PFSK-1 (cell line): ENCODE measurements around the gene SPACA4.

Source experiments
- FOXP2 ChIP-seq: optimal IDR thresholded peaks from 2 replicates; pipeline ENCODE3; 2011; ENCODE audit warnings: borderline replicate concordance, control low read depth, inconsistent platforms; ENCODE audit not compliant: insufficient read depth; ENCODE audit errors: extremely low read length, extremely low read depth
- POLR2AphosphoS5 ChIP-seq: IDR thresholded peaks from 2 replicates; pipeline ENCODE4 v1.6.1; 2012; ENCODE audit warnings: low read depth, mild to moderate bottlenecking, control low read depth, low read length, moderate library complexity
- SIN3A ChIP-seq: IDR thresholded peaks from 2 replicates; pipeline ENCODE4 v1.6.1; 2012; ENCODE audit warnings: mild to moderate bottlenecking, low read length, moderate library complexity, borderline replicate concordance; ENCODE audit not compliant: insufficient read depth
- TAF1 ChIP-seq: IDR thresholded peaks from 2 replicates; pipeline ENCODE4 v1.6.1; 2012; ENCODE audit warnings: low read length, control low read depth, borderline replicate concordance; ENCODE audit not compliant: insufficient read depth
- TF ChIP-seq, protein P1 (sequence below), 2 experiments: IDR thresholded peaks; 2 replicates each; pipeline versions ENCODE4 v1.6.1 to v1.8.0; 2011 to 2012; ENCODE audit warnings: low read depth in 2 of 2, low read length in 2 of 2, control low read depth in 1 of 2, inconsistent platforms in 1 of 2, mild to moderate bottlenecking in 1 of 2, moderate library complexity in 1 of 2; ENCODE audit not compliant: insufficient read depth in 1 of 2

GRCh38 chr19:48635966-48636858 lies 29.7 kb downstream of the SPACA4 start:
- TF ChIP-seq POLR2AphosphoS5 (no peak), SIN3A (peak; percentile 23; the same call in 1 of the 2 replicates), TAF1 (no peak), FOXP2 (no peak)
- TF ChIP-seq, protein P1, sequence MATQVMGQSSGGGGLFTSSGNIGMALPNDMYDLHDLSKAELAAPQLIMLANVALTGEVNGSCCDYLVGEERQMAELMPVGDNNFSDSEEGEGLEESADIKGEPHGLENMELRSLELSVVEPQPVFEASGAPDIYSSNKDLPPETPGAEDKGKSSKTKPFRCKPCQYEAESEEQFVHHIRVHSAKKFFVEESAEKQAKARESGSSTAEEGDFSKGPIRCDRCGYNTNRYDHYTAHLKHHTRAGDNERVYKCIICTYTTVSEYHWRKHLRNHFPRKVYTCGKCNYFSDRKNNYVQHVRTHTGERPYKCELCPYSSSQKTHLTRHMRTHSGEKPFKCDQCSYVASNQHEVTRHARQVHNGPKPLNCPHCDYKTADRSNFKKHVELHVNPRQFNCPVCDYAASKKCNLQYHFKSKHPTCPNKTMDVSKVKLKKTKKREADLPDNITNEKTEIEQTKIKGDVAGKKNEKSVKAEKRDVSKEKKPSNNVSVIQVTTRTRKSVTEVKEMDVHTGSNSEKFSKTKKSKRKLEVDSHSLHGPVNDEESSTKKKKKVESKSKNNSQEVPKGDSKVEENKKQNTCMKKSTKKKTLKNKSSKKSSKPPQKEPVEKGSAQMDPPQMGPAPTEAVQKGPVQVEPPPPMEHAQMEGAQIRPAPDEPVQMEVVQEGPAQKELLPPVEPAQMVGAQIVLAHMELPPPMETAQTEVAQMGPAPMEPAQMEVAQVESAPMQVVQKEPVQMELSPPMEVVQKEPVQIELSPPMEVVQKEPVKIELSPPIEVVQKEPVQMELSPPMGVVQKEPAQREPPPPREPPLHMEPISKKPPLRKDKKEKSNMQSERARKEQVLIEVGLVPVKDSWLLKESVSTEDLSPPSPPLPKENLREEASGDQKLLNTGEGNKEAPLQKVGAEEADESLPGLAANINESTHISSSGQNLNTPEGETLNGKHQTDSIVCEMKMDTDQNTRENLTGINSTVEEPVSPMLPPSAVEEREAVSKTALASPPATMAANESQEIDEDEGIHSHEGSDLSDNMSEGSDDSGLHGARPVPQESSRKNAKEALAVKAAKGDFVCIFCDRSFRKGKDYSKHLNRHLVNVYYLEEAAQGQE (IDR thresholded peaks at IDR 0.05; ENCODE audit: insufficient read depth in 1 of 2, low read depth in 2 of 2, low read length in 2 of 2): no peak
